Tibial nerve (tissue), 4 donors: Measurements from ENCODE around the gene SLC26A2. TPM values are rescaled to one million over a fixed set of nuclear protein-coding genes. Genes with fewer than 3 reads are reported as not detected.

Experiments used
- DNase-seq, 2 donors: peaks; one replicate each; pipeline ENCODE4 v3.0.0-alpha.2; 2019; ENCODE audit warnings: low spot score in 2 of 2
- H3K27ac ChIP-seq, 4 donors: fragments of 200-600 bp; sonication (generic) in 3 of 4; one replicate each; pipeline ENCODE4 v1.5.1; 2017 to 2019; ENCODE audit warnings: mild to moderate bottlenecking in 1 of 4
- H3K27me3 ChIP-seq, 2 donors: fragments of 200-600 bp; sonication (generic) in 1 of 2; one replicate each; pipeline versions ENCODE4 v1.5.1 to v1.6.0; 2017 to 2019
- H3K36me3 ChIP-seq, 3 donors: fragments of 200-600 bp; sonication (generic); one replicate each; pipeline ENCODE4 v1.5.1; 2018 to 2019
- H3K4me1 ChIP-seq, 4 donors: fragments of 200-600 bp; sonication (generic) in 3 of 4; one replicate each; pipeline ENCODE4 v1.5.1; 2017 to 2019
- H3K4me3 ChIP-seq, 4 donors: fragments of 200-600 bp; sonication (generic) in 3 of 4; one replicate each; pipeline ENCODE4 v1.5.1; 2017 to 2019; ENCODE audit warnings: mild to moderate bottlenecking in 1 of 4, moderate library complexity in 1 of 4
- H3K9me3 ChIP-seq, 4 donors: fragments of 200-600 bp; sonication (generic) in 3 of 4; one replicate each; pipeline ENCODE4 v1.5.1; 2017 to 2019
- CTCF ChIP-seq, 5 experiments: fragments of 200-600 bp in 3 of 5; fragments of 450-650 bp in 2 of 5; sonication (generic) in 3 of 5; IDR thresholded peaks; one replicate each; pipeline ENCODE4 v1.5.1; 2016 to 2019; ENCODE audit warnings: antibody characterized with exemption in 5 of 5, mild to moderate bottlenecking in 3 of 5, moderate library complexity in 2 of 5
- EP300 ChIP-seq, 2 donors: sonication (generic); formaldehyde crosslinking; IDR thresholded peaks; one replicate each; pipeline ENCODE4 v1.6.1; 2017; ENCODE audit warnings: antibody characterized with exemption in 2 of 2, mild to moderate bottlenecking in 1 of 2
- POLR2A ChIP-seq, 2 donors: fragments of 450-650 bp; IDR thresholded peaks; one replicate each; pipeline ENCODE4 v1.6.1; 2017; ENCODE audit warnings: antibody characterized with exemption in 2 of 2, mild to moderate bottlenecking in 2 of 2, moderate library complexity in 2 of 2
- WGBS, 2 donors: methylation state at CpG; one replicate each; pipeline ENCODE4 v1.1.5; 2018; 5-methylcytosine and 5-hydroxymethylcytosine counted together
- total RNA-seq, 4 donors: library from RNA; depleted of rRNA; stranded (reverse); fragments of >200 nt; gene quantifications; one replicate each; pipeline ENCODE4 v1.1.0, GENCODE V29; 2016

SLC26A2 gene
- total RNA-seq, 4 donors from 2014 or later: 10.2 to 17.9 (median 12.4) TPM

DNA sequence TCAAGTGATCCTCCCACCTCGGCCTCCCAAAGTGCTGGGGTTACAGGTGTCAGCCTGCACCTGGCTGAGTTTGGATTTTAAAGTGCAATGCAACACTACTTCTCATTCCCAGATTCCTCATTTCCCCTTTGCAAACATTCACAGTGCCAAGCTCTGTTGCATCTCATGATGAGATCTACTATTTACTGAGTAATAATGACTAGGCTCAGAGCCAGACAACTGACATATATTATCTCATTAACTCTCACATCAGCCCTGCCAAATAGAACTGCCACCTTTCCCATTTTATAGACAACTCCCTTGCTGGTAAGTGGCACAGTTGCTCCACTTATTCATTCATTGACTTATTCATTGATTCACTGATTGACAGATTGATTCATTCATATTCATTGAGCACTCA, 22.9 kb upstream of the SLC26A2 start:
- H3K27ac ChIP-seq: no peak overlapping the region

GRCh38 chr5:149938279-149938678, 22.3 kb upstream of the SLC26A2 start:
- Histone ChIP-seq H3K27ac (no peak overlapping the region), H3K4me3 (no peak overlapping the region), H3K36me3 (no peaks in the 10 kb centered on the region), H3K4me1 (peaks cover 0 to 27% (median 7%) of the 10 kb centered on the region in 4 donors), H3K27me3 (no peaks in the 10 kb centered on the region), H3K9me3 (no peaks in the 10 kb centered on the region)
- 16 to 23% methylated on average over 2 of the region's 2 CpGs for WGBS, 2 donors
- no peak for DNase-seq
- TF ChIP-seq POLR2A (IDR thresholded peaks at IDR 0.05): no peak
- TF ChIP-seq EP300 (IDR thresholded peaks at IDR 0.05): no peak
- TF ChIP-seq CTCF (IDR thresholded peaks at IDR 0.05): no peak

More for the DNA sequence above, 22.9 kb upstream of the SLC26A2 start:
- DNase-seq: no peak
- Histone ChIP-seq H3K36me3 (no peaks in the 10 kb centered on the region), H3K4me1 (peaks cover 0 to 27% (median 7%) of the 10 kb centered on the region in 4 donors), H3K9me3 (no peaks in the 10 kb centered on the region), H3K4me3 (no peak overlapping the region), H3K27me3 (no peaks in the 10 kb centered on the region)
- no peak for TF ChIP-seq CTCF (IDR thresholded peaks at IDR 0.05)
- 58 to 93% methylated on average over 1 of the region's 1 CpG for WGBS, 2 donors

DNA sequence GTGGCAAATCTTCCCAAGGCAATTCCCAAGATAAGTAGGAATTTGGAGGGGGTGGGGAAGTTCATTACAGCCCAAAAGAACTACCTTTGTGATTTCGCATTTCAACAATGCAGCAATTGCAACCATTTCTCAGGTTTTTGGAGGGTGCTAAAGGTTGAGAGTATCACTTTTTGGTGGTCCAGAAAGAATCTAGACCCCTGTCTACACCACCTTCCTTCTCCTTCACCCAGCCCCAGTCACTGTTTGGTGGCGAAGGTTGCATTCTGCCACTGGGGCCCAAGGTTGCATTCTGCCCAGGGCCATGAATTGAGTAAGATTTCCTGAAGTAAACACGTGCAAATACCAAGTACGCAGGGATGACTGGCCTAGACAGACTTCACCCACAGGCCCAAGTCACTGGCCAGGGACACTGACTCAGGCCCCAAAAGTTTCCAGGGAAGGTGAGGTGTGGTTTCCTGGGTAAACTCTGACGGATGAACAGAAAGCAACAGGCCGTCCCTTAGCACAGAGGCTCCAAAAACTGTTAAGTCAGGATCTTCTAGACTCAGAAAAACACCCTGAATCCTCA, 21.7 kb upstream of the SLC26A2 start:
- Histone ChIP-seq H3K9me3 (no peaks in the 10 kb centered on the region), H3K36me3 (no peaks in the 10 kb centered on the region), H3K27me3 (no peaks in the 10 kb centered on the region), H3K27ac (no peak overlapping the region), H3K4me1 (peaks cover 0 to 27% (median 7%) of the 10 kb centered on the region in 4 donors), H3K4me3 (no peak overlapping the region)
- TF ChIP-seq POLR2A (IDR thresholded peaks at IDR 0.05): no peak
- TF ChIP-seq CTCF (IDR thresholded peaks at IDR 0.05): no peak
- no peak for TF ChIP-seq EP300 (IDR thresholded peaks at IDR 0.05)
- 84 to 87% methylated on average over 6 of the region's 6 CpGs for WGBS, 2 donors
- no peak for DNase-seq

- TF ChIP-seq POLR2A (IDR thresholded peaks at IDR 0.05) (no peak), CTCF (IDR thresholded peaks at IDR 0.05) (no peak), EP300 (IDR thresholded peaks at IDR 0.05) (no peak)
- H3K9me3 ChIP-seq: no peaks in the 10 kb centered on the region
- peaks cover 0 to 27% (median 7%) of the 10 kb centered on the region in 4 donors for H3K4me1 ChIP-seq
- no peak overlapping the region for H3K27ac ChIP-seq
- WGBS, 2 donors: 69 to 78% methylated on average over 6 of the region's 6 CpGs
- H3K27me3 ChIP-seq: no peaks in the 10 kb centered on the region
- H3K36me3 ChIP-seq: no peaks in the 10 kb centered on the region
- H3K4me3 ChIP-seq: no peak overlapping the region
- DNase-seq: no peak
Measured at GRCh38 chr5:149939546-149939945, 21.0 kb upstream of the SLC26A2 start.

GRCh38 chr5:149940077-149940574, 20.4 kb upstream of the SLC26A2 start:
- H3K36me3 ChIP-seq: no peaks in the 10 kb centered on the region
- no peak for DNase-seq
- no peak overlapping the region for H3K4me3 ChIP-seq
- H3K4me1 ChIP-seq: peaks cover 0 to 26% (median 7%) of the 10 kb centered on the region in 4 donors
- H3K27ac ChIP-seq: no peak overlapping the region
- TF ChIP-seq CTCF (IDR thresholded peaks at IDR 0.05) (no peak), POLR2A (IDR thresholded peaks at IDR 0.05) (no peak), EP300 (IDR thresholded peaks at IDR 0.05) (no peak)
- H3K27me3 ChIP-seq: no peaks in the 10 kb centered on the region
- H3K9me3 ChIP-seq: no peaks in the 10 kb centered on the region
- 91 to 94% methylated on average over 9 of the region's 9 CpGs for WGBS, 2 donors
